ENCODE measurements around the gene LGR4. TPM values are rescaled to one million over a fixed set of nuclear protein-coding genes. Genes with fewer than 3 reads are reported as not detected.

LGR4 gene
- total RNA-seq, 4 donors from 2014 or later = 29.7 to 134 (median 119) TPM

DNA sequence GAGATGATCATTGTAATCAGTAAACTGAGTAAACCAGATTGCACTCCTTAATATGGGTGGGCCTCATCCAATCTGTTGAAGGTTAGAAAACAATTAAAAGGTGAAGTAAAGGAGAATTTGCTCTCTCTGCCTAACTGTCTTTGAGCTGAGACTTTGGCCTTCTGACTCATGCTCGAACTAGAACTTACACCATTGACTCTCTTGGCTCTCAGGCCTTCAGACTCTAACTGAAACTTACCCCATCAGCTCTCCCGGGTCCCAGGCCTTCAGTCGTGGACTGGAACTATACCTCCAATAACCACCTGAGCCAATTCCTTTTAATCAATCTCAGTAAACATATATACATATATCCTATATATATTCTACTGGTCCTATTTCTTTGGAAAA lies 34.0 kb downstream of the LGR4 start:
- no peaks in the 10 kb centered on the region for H3K27me3 ChIP-seq
- H3K27ac ChIP-seq = peak overlapping the region in 1 of 4 donors; percentile 37
- no peaks in the 10 kb centered on the region for H3K36me3 ChIP-seq
- TF ChIP-seq, protein P1, sequence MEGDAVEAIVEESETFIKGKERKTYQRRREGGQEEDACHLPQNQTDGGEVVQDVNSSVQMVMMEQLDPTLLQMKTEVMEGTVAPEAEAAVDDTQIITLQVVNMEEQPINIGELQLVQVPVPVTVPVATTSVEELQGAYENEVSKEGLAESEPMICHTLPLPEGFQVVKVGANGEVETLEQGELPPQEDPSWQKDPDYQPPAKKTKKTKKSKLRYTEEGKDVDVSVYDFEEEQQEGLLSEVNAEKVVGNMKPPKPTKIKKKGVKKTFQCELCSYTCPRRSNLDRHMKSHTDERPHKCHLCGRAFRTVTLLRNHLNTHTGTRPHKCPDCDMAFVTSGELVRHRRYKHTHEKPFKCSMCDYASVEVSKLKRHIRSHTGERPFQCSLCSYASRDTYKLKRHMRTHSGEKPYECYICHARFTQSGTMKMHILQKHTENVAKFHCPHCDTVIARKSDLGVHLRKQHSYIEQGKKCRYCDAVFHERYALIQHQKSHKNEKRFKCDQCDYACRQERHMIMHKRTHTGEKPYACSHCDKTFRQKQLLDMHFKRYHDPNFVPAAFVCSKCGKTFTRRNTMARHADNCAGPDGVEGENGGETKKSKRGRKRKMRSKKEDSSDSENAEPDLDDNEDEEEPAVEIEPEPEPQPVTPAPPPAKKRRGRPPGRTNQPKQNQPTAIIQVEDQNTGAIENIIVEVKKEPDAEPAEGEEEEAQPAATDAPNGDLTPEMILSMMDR (IDR thresholded peaks at IDR 0.05) = no peak
- TF ChIP-seq POLR2A (IDR thresholded peaks at IDR 0.05) = no peak
- peak in 1 of 3 donors; percentile 67 for DNase-seq
- H3K4me1 ChIP-seq = peaks cover 0 to 11% (median 0%) of the 10 kb centered on the region in 4 donors
- H3K9me3 ChIP-seq = no peaks in the 10 kb centered on the region
- no peak overlapping the region for H3K4me3 ChIP-seq

- TF ChIP-seq, protein P1 (IDR thresholded peaks at IDR 0.05) = no peak
- TF ChIP-seq POLR2A (IDR thresholded peaks at IDR 0.05) = no peak
Observed at GRCh38 chr11:27437829-27438594, 34.6 kb downstream of the LGR4 start.

GRCh38 chr11:27436916-27437315 lies 35.7 kb downstream of the LGR4 start:
- peaks cover 0 to 11% (median 0%) of the 10 kb centered on the region in 4 donors for H3K4me1 ChIP-seq
- no peak for DNase-seq
- TF ChIP-seq, protein P1 (IDR thresholded peaks at IDR 0.05) = no peak
- TF ChIP-seq POLR2A (IDR thresholded peaks at IDR 0.05) = no peak

More at GRCh38 chr11:27437829-27438594, 34.6 kb downstream of the LGR4 start:
- H3K9me3 ChIP-seq = no peaks in the 10 kb centered on the region
- H3K36me3 ChIP-seq = no peaks in the 10 kb centered on the region
- no peak for DNase-seq
- no peaks in the 10 kb centered on the region for H3K27me3 ChIP-seq
- H3K4me3 ChIP-seq = no peak overlapping the region
- H3K4me1 ChIP-seq = peaks cover 0 to 11% (median 0%) of the 10 kb centered on the region in 4 donors
- H3K27ac ChIP-seq = peak overlapping the region in 1 of 4 donors; percentile 37

GRCh38 chr11:27433742-27434141 lies 38.8 kb downstream of the LGR4 start:
- no peak for DNase-seq
- Histone ChIP-seq H3K4me1 (peaks cover 0 to 11% (median 0%) of the 10 kb centered on the region in 4 donors), H3K27ac (no peak overlapping the region), H3K27me3 (no peaks in the 10 kb centered on the region), H3K4me3 (no peak overlapping the region), H3K36me3 (peaks cover 0 to 2% (median 0%) of the 10 kb centered on the region in 3 donors), H3K9me3 (no peaks in the 10 kb centered on the region)
- TF ChIP-seq, protein P1 (IDR thresholded peaks at IDR 0.05) = no peak
- TF ChIP-seq POLR2A (IDR thresholded peaks at IDR 0.05) = no peak

More at GRCh38 chr11:27436916-27437315, 35.7 kb downstream of the LGR4 start:
- no peaks in the 10 kb centered on the region for H3K9me3 ChIP-seq
- no peak overlapping the region for H3K27ac ChIP-seq
- H3K4me3 ChIP-seq = no peak overlapping the region
- no peaks in the 10 kb centered on the region for H3K27me3 ChIP-seq
- no peaks in the 10 kb centered on the region for H3K36me3 ChIP-seq

GRCh38 chr11:27431808-27432207 lies 40.8 kb downstream of the LGR4 start:
- H3K27me3 ChIP-seq = no peaks in the 10 kb centered on the region
- H3K9me3 ChIP-seq = no peaks in the 10 kb centered on the region
- no peak overlapping the region for H3K4me3 ChIP-seq
- H3K27ac ChIP-seq = no peak overlapping the region
- DNase-seq = no peak
- TF ChIP-seq POLR2A (IDR thresholded peaks at IDR 0.05) = no peak
- TF ChIP-seq, protein P1 (IDR thresholded peaks at IDR 0.05) = peak in 1 of 6 experiments; percentile 6
- H3K4me1 ChIP-seq = peaks cover 0 to 4% (median 0%) of the 10 kb centered on the region in 4 donors
- H3K36me3 ChIP-seq = peaks cover 0 to 5% (median 0%) of the 10 kb centered on the region in 3 donors

Measured in Peyer's patch (tissue), 4 donors.